Coronary artery (tissue), 2 donors: ENCODE results near the gene RPP21.

ENCODE experiments used
- DNase-seq: peaks from one replicate; pipeline ENCODE4 v3.0.0-alpha.2; 2017; ENCODE audit warnings: low spot score
- H3K27ac ChIP-seq, 2 donors: fragments of 200-600 bp; sonication (generic); one replicate each; pipeline ENCODE4 v1.5.1; 2016 to 2019
- H3K4me3 ChIP-seq: fragments of 200-600 bp; sonication (generic); 2 replicates; pipeline ENCODE4 v1.5.1; 2016; ENCODE audit warnings: mild to moderate bottlenecking, moderate library complexity
- TF ChIP-seq, protein P1 (sequence below): fragments of 200-600 bp; sonication (generic); IDR thresholded peaks from one replicate; pipeline ENCODE4 v1.5.1; 2019; ENCODE audit warnings: antibody characterized with exemption

Gene RPP21

DNA sequence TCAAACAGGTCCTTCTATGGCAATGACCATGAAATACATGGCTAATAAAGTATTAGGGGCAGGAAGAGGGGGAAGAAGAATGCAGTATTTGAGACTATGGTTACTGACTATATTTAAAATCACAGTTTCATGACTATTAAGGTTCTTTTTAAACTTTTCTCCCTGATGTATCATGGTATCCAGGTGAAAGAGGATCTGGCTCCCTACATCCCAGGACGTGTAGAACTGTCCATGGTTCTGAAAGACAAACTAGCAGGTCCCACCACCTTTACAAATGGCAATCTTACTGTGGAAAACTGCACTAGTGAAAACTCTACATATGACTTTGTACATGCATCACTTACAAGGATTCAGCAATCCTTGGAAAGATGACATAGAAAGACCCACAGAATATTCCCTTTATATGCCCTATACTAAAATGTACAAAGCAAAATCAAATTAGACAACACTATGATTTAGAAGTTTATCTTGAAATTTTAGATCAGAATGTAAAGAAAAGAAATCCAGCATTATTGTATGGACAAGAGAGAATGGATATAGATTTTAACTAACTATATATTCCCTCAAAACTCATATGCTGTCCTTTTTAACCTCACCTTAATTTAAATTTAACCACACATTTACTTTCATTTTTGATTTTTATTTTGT, 33.5 kb downstream of the RPP21 start:
- Histone ChIP-seq H3K4me3 (no peak overlapping the region), H3K27ac (no peak overlapping the region)
- TF ChIP-seq, protein P1, sequence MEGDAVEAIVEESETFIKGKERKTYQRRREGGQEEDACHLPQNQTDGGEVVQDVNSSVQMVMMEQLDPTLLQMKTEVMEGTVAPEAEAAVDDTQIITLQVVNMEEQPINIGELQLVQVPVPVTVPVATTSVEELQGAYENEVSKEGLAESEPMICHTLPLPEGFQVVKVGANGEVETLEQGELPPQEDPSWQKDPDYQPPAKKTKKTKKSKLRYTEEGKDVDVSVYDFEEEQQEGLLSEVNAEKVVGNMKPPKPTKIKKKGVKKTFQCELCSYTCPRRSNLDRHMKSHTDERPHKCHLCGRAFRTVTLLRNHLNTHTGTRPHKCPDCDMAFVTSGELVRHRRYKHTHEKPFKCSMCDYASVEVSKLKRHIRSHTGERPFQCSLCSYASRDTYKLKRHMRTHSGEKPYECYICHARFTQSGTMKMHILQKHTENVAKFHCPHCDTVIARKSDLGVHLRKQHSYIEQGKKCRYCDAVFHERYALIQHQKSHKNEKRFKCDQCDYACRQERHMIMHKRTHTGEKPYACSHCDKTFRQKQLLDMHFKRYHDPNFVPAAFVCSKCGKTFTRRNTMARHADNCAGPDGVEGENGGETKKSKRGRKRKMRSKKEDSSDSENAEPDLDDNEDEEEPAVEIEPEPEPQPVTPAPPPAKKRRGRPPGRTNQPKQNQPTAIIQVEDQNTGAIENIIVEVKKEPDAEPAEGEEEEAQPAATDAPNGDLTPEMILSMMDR: no peak
- no peak for DNase-seq

DNA sequence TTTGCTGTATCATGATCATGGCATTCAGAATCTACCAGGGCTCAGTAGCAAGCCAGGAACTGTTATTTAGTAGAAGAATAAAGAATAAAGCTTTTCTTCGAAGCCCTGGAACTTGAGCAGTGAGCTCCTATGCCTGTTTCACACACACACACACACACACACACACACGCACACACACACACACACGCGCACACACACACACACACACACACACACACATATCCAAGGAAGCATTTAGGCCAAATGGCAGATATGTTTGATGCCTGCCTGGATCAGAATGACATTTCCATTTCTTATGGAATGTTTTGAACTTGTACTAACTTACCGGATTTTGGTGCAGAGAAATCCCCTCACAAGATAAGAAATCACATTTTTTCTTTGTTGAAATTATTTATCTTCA, 35.5 kb downstream of the RPP21 start:
- TF ChIP-seq, protein P1: no peak
- H3K4me3 ChIP-seq: no peak overlapping the region
- no peak overlapping the region for H3K27ac ChIP-seq
- DNase-seq: no peak

DNA sequence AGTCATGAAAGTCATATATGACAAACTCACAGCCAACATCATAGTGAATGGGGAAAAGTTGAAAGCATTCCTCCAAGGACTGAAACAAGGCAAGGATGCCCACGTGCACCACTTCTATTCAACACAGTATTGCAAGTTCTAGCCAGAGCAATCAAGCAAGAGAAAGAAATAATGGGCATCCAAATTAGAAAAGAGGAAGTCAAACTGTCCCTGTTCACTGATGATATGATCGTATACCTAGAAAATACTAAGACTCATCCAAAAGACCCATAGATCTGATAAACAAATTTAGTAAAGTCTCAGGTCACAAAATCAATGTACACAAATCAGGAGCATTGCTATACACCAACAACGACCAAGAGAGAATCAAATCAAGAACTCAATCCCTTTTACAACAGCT, 41.2 kb downstream of the RPP21 start:
- DNase-seq: no peak
- TF ChIP-seq, protein P1: no peak
- no peak overlapping the region for H3K27ac ChIP-seq
- no peak overlapping the region for H3K4me3 ChIP-seq

DNA sequence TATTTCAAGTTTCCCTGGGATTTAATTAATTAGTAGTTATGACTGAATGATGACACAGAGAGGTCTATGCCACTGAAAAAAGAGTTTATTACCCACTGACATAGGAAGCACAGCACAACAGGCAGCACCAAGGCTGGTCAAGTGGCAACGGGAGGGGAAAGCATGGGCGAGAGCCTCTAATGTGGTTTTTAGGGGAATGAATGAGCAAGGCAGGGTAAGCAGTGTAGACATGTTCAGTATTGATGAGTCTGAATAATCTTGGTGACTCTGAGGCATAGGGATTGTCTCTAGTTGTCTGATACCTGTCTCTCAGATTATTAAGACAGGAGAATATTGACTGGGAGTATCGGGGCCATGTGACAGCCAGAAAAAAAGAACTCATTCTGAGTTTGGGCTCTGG, 46.3 kb downstream of the RPP21 start:
- H3K27ac ChIP-seq: no peak overlapping the region
- no peak for DNase-seq
- H3K4me3 ChIP-seq: no peak overlapping the region
- TF ChIP-seq, protein P1: no peak

DNA sequence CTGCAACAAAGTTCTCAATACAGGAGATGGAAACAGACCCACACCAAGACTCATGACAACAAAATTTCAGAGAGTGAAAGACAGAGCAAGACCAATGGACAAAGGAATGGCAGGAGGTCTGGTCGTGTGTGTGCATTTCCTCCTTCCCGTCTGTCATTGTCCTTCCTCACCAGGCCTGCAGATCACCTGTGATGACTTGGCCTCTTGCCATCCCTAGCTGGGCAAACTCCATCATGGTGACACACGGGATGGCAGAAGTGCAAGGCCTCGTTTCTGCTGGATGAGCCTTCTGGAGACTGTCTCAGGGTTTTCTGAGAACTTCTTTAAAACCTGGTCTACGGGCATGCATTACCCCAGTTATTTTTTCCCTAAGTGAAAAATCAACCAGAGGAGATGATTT, 49.2 kb downstream of the RPP21 start:
- TF ChIP-seq, protein P1: no peak
- Histone ChIP-seq H3K27ac (no peak overlapping the region), H3K4me3 (no peak overlapping the region)
- no peak for DNase-seq
